Measurements from ENCODE around the gene SMAD7.
A peak's percentile ranks its signal among the peaks of the same experiment; 100 is the strongest.

SMAD7 gene, protein sequence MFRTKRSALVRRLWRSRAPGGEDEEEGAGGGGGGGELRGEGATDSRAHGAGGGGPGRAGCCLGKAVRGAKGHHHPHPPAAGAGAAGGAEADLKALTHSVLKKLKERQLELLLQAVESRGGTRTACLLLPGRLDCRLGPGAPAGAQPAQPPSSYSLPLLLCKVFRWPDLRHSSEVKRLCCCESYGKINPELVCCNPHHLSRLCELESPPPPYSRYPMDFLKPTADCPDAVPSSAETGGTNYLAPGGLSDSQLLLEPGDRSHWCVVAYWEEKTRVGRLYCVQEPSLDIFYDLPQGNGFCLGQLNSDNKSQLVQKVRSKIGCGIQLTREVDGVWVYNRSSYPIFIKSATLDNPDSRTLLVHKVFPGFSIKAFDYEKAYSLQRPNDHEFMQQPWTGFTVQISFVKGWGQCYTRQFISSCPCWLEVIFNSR
- 156 to 522 reads per million in 2 donors for total RNA-seq

DNA sequence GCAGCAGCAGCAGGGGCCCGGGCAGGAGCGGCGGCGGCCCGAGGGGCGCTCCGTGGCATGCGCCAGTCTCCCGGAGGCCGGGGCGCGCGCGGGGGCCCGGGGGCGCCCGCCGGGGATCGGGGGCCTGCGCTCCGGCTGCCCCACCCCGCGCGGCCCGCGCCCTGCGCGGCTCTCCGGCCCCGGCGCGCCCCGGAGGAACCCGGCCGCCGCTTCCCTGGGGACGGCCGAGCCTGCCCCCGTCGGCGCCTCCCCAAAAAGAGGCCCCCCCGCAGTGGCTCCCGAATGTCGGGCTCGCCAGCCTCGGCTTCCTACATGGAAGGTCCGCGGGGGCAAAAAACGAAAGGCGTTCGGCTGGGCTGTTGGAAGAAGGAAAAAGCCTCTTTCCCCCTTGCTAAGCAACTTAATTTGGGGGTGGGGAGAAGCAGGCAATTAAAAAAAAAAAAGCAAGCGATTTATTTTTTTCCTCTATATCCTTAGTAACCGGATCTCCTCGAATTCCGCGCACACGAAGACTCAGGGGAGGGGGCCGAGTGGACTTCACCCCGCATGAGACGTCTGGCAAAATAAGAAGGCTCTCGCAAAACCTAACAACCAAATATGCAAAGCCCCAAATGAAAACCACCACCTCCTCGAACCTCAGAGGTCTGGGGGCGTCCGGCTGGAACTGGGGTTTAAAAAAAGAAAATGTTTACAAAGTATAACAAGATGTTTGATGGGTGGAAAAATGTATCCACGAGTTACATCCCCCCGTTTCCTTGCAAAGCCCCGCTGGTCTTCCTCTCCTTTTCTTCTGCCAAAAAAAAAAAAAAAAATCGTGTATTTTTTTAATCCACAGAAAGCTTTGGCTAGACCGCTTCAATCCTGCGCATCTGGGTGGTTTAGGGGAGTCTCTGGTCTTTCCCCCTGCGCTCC, at the start of gene SMAD7:
Gene SMAD7, minus strand, starts transcription at position 430 of the 912 bp plus-strand sequence. CDS start 541 bp downstream, outside the sequence.
- DNase-seq, result no peak

DNA sequence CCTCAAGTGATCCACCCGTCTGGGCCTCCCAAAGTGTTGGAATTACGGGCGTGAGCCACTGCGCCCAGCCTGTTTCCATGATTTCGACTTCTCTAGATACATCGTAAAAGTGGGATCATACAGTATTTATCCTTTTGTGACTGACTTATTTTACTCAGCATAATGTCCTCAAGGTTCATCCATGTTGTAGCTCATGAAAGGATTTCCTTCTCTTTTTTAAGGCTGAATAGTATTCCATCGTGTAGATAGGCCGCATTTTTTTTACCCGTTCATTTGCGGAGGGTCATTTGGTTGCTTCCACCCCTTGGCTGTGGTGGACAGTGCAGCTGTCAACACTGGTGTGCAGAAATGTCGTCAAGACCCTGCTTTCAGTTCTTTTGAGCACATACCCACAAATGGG, 48.8 kb upstream of the SMAD7 start:
- no peak for DNase-seq

DNA sequence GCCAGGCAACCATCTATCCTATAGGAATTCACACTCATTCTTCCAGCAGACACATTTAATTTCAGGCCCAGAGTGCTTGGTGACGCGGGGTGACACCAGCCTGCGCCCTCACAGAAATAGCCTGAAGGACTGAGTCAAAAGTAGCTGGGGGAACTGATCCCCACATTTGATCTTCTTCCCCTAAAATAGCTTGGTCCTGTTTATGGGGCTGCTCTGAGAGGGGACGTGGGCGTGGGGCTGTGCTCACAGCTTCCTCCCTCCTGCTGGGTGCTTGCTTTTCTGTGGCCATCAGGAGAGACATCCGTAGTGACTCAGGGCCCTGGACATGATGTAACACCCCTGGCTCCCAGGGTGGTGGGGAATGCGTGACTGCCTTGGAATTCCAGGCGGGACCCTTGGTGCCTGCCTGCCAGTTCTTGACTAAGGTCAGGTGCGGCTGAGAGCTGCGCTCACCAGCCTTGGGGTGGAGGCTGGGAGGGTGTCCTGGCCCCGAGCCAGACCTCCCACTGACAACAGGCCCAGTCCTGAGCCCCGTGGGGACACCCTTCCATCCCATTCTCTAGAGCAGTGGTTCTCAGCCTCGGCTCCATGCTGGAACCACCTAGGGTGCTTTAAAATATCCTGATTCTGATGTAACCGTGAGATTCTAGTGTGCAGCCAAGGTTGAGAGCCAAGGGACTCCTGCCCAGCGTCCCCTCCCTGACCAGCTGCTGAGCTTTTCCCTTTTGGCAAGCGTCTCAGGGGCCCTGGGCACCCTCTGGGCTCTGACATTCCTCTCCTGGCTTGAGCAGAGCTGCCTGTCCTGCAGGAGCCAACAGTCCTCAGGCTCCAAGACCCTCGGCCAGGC, 47.4 kb upstream of the SMAD7 start:
- no peak for DNase-seq

DNA sequence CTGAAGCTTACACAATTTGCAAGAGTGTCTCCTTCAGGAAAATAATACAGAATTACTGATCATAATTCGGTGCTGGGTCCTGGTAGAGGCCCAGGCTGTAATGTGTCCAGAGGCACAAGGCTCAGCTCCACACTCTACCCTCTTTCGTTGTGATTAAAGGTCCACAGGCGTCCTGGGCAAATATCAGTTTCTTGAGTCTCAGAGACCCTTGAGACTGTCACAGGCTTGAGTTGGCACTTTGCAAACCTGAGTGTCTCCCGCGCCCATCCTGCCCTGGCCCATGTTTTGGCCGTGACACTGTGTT, 46.9 kb upstream of the SMAD7 start:
- no peak for DNase-seq

DNA sequence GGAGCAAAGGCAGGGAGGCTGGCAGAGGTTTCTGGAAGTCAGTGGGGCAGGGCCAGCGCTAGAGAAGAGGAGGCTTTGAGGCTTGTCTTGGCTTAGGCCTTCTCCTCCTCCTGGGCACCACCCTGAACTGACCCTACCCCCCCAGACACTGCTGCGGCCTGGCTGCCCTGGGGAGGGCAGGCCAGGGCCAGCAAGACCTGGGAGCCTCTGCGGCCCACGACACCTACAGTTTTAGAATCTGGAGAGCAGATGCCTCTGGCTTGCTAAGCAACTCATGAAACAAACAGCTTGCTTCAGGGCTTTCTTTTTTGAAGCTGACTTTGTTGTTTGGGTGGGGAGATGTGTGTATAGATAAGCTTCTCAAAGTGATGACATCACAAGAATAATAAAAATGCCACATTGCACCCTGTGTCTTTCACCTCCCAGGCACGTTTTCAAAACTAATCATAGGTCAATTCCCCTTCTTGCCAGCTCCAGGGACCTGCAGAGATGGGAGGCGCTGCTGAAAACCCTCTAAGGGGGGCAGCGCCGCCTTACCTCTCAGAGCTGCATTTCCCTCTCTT, 46.2 kb upstream of the SMAD7 start:
- peak; percentile 7 for DNase-seq

DNA sequence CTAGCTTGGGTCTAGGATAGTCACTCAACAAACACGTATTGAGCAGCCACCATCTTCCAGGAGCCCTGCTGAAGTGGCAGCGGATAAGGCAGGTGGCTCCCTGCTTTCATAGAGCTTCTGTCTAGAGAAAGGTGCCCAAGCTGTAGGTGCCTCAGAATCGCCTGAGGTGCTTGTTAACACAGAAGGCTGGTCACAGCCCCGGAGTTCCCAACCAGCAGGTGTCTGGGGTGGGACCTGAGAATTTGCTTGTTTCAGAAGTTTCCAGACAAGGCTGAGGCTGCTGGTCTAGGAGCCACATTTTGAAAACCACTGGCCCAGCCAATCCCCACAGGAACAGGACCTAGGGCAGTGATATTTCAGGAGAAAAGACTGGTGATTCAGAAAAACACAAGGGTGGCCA, 45.3 kb upstream of the SMAD7 start:
- DNase-seq, result no peak

DNA sequence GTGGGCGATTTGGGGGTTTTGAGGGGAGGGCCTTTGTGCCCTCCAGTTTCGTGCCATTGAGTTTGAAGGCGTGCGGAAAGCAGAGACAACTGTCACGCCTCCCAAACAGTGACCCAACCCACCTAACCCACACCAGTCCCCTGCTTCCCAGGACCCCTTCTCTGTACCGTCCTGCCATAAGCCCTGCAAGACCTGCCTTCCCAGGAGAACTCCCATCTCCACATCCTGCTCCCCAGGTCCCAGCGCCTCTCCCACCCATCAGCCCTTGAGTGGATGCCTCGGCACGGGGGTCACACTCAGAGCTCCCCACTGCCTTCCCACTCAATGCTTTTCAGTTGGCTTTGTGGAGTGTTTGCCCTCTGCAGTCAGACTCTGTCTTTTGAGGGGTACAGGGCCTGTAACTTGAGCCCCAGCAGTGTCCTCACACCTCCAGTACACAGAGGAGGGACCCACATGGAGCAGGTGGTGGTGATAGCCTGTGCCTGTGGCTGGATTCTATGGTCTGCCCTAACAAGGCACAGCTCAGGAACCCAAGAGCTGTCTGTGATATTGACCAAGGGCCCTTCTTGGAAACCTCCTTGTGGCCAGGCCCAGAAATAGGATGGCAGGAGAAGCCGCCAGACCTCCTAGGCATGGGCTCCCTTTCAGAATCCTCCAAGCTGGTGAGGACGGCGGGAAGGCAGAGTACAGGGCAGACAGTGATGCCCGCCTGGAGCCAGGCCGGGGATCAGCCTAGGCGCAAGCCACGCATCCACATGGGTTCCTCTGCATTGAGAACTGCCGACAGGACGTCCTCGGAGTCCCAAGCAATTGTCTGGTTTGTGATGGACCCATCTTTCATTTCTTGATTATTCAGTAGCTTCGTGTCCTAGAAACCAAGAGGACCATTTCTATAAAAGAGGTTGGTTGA, 44.4 kb upstream of the SMAD7 start:
- DNase-seq, result no peak

DNA sequence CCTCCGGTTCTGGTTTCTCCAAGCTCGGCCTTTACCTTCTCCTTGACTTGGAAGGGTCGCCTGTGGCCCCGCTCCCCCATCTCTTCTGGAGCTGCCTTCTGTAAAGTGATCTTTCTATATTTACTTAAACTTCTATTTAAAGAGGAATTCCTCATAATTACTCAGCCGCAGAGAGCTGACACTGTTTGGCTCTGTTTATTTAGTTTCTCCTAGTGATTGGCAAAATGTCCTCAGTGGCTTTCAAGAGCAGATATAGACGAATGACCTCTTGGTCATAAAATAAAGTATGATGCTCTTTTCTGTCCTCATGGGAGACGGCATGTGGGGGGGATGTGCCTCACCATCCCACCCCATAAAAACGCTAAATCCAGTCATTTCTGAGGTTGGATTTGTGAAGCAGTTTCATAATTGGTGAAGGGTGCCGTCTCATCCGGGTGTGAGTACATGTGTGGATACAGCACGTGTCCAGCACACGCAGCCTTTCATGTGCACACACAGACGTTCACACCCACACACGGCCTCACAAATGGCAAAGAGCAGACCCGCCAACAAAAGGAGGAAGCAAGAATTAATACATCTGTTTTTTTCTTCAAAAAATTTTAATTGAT, 43.4 kb upstream of the SMAD7 start:
- DNase-seq, result no peak

DNA sequence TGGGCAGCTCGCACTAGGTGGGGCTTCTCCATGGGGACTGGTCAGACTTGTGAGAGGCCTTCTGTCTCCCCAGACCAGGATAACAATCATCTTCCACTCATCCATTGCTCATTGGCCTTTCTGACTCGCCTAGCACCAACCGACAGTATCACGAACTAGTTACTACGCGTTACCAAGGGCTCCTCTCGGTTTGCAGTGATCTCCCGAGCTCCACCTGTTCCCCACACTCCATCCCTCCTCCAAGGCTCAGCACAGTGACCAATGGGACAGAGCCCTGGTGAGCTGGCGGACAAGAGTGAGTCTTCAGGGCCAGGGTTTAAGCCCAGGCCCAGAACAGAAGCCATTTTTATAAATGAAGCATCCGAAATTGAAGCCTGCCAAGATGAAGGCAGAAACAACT, 42.8 kb upstream of the SMAD7 start:
- no peak for DNase-seq

DNA sequence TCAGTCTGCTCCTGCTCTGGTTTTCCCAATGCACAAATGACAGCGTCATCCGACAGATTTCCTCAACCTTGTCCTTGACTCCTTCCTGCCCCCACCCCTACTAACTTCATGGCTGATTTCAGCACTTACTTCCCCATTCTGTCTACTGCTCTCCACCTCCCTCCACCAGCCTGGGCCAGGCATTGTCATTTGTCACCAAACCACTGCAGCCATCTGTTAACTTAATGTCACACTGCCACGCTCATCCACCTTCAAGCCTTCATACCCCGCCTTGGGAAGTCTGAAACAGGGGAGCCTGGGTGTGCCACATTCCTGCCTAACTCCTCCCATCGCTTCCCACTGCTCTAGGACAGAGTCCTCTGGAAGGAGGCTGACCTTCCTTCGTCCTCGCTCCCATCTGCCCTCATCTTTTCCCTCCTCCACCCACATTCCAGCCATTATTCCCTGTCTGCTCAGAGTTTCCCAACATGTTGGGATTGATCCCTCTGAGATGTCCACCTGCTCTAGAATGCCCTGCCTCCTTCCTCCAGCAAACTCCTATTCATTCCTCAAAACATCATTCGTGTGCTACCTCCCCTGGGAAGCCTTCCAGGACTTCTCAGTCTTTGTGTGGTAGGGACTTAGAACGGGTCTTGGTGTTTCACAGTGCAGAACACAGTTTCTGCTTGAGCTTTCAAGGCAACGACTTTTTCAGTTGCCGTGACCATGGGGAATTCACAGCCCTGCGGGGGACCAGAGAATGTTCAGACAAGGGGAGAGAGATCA, 42.2 kb upstream of the SMAD7 start:
- no peak for DNase-seq

DNA sequence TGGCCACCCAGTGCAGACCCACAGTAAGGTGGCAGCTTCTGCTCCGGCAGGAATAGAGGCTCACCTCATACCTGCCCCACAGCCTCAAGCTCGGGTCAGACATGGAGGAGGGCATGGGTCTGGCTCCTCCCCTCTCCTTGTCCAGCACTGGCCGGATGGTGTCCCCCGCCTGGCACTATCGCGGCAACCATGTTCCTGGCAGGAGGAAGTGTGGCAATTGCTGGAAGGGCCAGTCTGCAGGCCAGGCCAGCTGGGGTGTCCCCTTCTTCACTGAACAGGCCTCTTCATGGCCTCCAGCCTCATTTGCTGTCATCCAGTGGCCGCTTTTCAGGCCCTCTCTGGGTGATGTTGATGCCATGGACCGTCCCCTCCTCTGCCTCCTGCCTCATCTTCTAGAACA, 41.4 kb upstream of the SMAD7 start:
- no peak for DNase-seq

DNA sequence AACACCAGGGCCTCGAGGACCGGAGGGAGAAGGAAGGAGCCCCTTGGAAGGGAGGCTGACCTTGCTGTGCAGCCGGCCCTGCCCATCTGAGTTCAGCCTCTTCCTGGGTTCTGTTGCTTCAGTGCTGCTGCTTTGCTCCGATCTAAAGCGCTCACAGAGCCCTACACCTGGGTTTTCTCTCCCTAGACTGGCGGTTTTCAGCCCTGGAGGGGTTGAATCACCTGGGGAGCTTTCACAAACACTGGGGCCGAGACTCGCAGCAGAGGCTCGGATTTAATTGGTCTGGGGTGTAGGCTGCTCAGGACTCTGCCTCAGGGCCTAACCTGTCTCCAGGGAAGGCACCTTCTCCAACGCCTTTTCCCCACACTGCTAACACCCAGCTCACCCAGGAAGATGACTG, 40.9 kb upstream of the SMAD7 start:
- no peak for DNase-seq

DNA sequence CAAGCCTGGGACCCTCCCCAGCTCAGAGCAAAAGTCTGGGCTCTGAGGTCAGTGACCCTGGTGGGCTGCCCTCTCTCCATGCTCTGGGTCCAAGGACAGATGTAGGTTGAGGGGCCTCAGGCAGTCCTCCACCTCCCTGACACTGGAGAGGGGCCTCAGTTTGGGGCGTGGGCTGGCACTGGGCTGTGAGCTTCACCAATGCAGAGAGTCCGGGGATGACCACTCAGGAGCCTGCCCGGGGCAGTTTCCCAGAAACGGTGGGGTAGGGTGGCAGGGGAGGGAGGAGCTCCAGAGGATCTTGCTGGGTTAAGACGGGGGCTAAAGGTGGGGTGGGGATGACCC, 40.5 kb upstream of the SMAD7 start:
- DNase-seq, result no peak

DNA sequence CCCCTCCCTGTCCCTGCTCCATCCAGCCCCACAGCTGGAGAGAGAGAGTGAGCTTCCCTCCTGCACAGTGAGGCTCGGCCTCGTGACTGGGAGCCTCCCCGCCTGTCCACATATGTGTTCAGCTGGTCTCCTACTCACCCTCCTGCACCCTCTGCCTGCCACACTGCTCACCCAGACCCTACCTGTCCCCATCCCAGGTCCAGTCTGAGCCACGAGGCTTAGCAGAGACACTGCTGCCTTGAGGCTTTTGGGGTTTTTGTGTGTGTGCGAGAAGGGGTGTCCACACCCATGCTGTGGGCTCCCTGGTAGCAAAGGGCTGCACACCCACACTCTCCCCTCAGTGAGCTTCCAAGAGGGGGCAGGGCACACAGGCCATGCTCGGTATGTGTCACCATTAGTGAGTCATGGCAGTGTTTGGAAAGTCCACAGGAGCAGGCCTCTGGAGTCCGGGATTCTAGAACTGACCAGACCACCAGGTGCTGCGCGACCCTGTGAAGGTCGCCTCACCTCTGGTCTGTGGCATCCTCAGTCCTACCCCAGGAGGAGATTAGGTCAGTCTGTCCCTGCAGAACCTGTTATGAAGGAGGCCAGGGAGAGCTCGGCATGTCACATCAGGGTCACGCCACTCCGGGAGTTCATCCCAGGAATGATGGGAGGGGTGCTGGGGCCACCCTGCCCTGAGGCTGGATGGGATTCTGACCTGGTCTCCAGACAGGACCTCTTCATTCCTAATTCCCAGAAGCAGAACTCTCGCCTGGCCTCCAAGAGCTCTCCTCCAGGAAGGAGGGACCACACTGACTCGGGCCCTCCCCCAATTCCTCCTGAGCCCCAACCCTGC, 39.9 kb upstream of the SMAD7 start:
- DNase-seq, result no peak

DNA sequence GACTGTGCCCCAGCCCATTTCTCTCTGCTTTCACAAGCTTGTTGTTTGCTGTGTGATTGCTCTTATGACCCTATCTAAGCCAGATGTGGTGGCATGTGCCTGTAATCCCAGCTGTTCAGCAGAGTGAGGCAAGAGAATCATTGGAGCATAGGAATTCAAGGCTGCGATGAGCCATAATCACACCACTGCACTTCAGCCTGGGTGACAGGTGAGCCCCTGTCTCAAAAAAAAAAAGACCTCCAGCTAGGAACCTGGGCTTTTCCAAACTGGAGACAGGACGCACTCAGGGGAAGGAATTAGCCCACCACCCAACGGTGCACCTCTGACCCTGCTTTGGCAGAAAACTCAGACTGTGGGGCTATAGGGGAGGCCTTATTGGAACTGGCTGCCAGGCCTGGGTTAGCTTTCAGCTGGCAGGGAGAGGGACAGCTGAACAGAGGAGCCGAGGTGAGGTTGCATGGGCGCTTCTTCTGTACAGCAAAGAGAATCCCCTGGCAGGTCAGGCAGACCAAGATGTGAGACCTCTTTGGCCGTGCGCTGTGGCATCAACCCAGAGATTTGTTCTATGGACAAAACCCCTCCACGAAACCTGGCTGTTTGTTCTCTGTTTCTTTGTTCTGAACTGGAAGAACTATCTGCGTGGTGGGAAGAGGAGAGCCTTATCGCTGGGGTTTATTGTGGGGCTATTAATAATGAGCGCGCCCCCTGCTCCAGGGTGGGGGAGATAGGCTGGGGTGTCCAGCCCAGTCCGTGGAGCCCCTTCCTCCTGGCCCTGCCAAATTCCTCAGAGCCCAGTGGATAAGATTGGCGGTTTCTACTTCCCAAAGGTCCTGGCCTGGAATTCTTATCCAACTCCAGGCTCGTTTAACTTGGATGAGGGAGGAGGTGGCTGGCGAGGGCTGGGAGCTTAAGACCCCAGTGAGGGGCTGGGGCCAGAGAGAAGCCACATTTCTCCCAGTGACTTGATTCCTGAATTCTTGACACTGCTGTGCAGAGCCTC, 38.8 kb upstream of the SMAD7 start:
- no peak for DNase-seq

DNA sequence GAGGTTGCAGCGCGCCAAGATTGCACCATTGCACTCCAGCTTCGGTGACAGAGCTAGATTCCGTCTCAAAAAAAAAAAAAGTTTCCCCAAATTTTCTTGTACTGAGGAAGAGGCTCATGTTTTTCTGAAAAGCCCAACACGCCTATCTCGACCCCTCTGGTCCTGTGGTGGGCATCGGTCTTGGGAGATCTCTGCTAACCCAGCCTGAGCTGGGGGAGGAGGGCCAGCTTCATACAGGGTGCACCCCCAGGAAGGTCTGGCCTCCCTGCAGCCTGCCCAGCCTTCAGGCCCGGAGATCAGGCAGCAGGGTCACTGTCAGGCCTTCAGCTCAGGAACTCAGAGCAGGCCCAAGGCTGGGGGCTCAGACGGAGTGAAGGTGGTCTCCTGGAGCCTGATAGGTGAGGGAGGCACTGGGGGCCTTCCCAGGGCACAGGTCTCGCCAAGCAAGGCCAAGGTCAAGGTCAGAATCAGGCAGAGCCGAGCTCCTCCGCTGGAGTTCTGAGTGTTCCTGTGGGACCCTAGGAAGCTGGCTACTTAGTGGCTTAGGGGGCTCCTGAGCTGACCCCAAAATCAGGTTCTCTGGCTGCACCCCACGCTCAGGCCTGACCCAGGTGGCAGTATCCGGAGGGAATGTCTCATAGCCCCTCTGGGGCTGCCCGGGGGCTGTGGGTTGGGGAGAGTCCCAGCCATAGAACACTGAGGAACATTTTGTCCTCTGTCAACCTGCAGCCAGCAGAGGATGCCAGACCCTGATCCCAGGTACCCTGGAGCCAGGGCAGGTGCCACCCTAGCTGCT, 37.9 kb upstream of the SMAD7 start:
- DNase-seq, result no peak

DNA sequence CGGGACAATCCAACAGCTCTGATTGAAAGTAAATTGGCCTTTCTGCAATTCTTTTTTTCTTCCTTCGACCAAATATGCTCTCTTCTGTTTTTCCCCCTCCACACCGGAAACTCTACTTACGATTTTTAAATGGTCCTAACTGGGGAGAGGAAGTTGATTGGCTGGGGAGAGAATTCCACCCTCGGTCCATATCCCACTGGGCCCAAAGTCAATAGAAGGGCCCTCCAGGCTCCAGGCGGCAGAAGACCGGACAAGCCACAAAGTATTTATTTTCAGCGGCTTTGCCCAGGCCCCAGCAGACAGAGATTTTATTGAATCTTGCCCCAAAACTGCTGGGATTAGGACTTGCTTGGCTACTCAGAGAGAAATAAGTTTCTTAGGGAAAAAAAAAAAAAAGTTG, 37.1 kb upstream of the SMAD7 start:
- DNase-seq, result no peak
